ENCODE measurements around the gene IFT57.
A peak's percentile ranks its signal among the peaks of the same experiment; 100 is the strongest.

The IFT57 gene

GRCh38 chr3:108239082-108239481, 16.9 kb upstream of the IFT57 start:
- TF ChIP-seq, protein P1, sequence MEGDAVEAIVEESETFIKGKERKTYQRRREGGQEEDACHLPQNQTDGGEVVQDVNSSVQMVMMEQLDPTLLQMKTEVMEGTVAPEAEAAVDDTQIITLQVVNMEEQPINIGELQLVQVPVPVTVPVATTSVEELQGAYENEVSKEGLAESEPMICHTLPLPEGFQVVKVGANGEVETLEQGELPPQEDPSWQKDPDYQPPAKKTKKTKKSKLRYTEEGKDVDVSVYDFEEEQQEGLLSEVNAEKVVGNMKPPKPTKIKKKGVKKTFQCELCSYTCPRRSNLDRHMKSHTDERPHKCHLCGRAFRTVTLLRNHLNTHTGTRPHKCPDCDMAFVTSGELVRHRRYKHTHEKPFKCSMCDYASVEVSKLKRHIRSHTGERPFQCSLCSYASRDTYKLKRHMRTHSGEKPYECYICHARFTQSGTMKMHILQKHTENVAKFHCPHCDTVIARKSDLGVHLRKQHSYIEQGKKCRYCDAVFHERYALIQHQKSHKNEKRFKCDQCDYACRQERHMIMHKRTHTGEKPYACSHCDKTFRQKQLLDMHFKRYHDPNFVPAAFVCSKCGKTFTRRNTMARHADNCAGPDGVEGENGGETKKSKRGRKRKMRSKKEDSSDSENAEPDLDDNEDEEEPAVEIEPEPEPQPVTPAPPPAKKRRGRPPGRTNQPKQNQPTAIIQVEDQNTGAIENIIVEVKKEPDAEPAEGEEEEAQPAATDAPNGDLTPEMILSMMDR (IDR thresholded peaks at IDR 0.05; ENCODE audit: borderline replicate concordance, extremely low read depth, low read length, poor library complexity, severe bottlenecking), result no peak
- TF ChIP-seq EZH2 (IDR thresholded peaks at IDR 0.05; ENCODE audit: borderline replicate concordance, low read depth, low read length, severe bottlenecking), result no peak
- Histone ChIP-seq H3K36me3 (ENCODE audit: insufficient read depth, low read length) (no peaks in the 10 kb centered on the region), H3K9ac (ENCODE audit: low read depth, low read length) (no peak overlapping the region), H3K4me3 (ENCODE audit: low read depth in 1 of 2, low read length in 2 of 2) (no peak overlapping the region), H2AFZ (ENCODE audit: low read depth, low read length) (no peak overlapping the region), H3K79me2 (ENCODE audit: insufficient read depth, low read length) (no peaks in the 10 kb centered on the region), H3K27ac (ENCODE audit: low read length) (no peak overlapping the region), H3K4me1 (ENCODE audit: insufficient read depth, low read length) (no peaks in the 10 kb centered on the region), H3K4me2 (ENCODE audit: insufficient read depth, low read length) (no peak overlapping the region), H4K20me1 (ENCODE audit: insufficient read depth, low read length) (no peaks in the 10 kb centered on the region), H3K9me3 (ENCODE audit: insufficient read depth, low read length, severe bottlenecking) (no peaks in the 10 kb centered on the region), H3K27me3 (ENCODE audit: insufficient read depth, low read length, poor library complexity) (no peaks in the 10 kb centered on the region)
- 0 out of 3 replicates have a peak, but pooled peaks have one; percentile 29 for ATAC-seq (ENCODE audit: insufficient read depth, low read depth)
- DNase-seq, result no peak

DNA sequence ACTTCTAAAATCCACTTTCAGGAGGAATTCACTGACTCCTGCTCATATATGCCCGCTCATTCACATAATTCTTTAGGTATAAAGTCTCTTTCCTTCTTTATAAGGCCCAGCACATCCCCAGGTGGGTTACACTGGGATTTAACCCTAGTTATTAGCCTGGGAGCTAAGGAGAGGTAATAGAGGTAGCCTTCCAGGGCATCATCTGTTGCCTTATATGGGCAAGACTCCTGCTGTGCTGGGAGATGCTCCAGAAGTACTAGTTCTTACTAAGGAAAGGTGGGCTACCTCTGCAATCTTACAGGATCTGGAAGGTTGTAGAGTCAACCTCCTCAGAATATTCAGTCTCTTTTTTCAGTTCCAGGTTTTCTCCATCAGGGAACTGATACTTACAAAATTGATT, 13.1 kb upstream of the IFT57 start:
- H3K4me2 ChIP-seq (ENCODE audit: insufficient read depth, low read length), result no peak overlapping the region
- no peaks in the 10 kb centered on the region for H3K4me1 ChIP-seq (ENCODE audit: insufficient read depth, low read length)
- H3K9me3 ChIP-seq (ENCODE audit: insufficient read depth, low read length, severe bottlenecking), result no peaks in the 10 kb centered on the region
- no peak for TF ChIP-seq EZH2 (IDR thresholded peaks at IDR 0.05; ENCODE audit: borderline replicate concordance, low read depth, low read length, severe bottlenecking)
- TF ChIP-seq, protein P1 (IDR thresholded peaks at IDR 0.05; ENCODE audit: borderline replicate concordance, extremely low read depth, low read length, poor library complexity, severe bottlenecking), result no peak
- H3K27me3 ChIP-seq (ENCODE audit: insufficient read depth, low read length, poor library complexity), result no peaks in the 10 kb centered on the region
- no peak overlapping the region for H3K9ac ChIP-seq (ENCODE audit: low read depth, low read length)
- no peaks in the 10 kb centered on the region for H4K20me1 ChIP-seq (ENCODE audit: insufficient read depth, low read length)
- H3K79me2 ChIP-seq (ENCODE audit: insufficient read depth, low read length), result no peaks in the 10 kb centered on the region
- no peak for ATAC-seq (ENCODE audit: insufficient read depth, low read depth)
- H3K4me3 ChIP-seq (ENCODE audit: low read depth in 1 of 2, low read length in 2 of 2), result no peak overlapping the region
- H3K36me3 ChIP-seq (ENCODE audit: insufficient read depth, low read length), result no peaks in the 10 kb centered on the region
- H3K27ac ChIP-seq (ENCODE audit: low read length), result no peak overlapping the region
- no peak overlapping the region for H2AFZ ChIP-seq (ENCODE audit: low read depth, low read length)
- no peak for DNase-seq

DNA sequence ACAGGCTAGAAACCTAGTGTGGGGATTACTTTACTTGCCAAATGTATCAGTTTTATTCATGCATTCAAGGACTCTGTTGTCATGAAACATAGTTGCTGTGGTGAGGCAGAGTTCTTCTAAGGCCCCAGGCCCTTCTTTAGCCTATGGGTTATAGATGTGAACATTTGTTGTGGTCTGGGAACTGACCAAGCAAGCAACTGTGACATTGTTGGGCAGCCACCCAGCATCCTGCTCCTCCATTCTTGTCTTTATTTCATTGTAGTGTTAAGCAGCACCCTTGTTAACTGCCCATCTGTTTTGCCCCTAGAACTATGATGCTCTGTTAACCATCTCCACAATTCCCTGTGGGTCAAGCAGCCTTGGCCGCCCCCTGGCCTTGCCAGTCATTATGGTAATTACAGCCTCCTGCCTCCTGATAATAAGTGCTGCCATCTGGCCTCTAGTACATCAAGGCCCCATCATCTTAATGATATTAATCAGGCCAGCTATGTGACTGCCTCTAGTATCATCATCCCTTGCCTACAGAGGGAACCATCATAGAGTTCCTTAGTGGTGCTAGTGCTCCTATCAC, 12.2 kb upstream of the IFT57 start:
- DNase-seq (no peak), ATAC-seq (ENCODE audit: insufficient read depth, low read depth) (no peak)
- no peaks in the 10 kb centered on the region for H4K20me1 ChIP-seq (ENCODE audit: insufficient read depth, low read length)
- H3K9ac ChIP-seq (ENCODE audit: low read depth, low read length), result no peak overlapping the region
- no peak overlapping the region for H2AFZ ChIP-seq (ENCODE audit: low read depth, low read length)
- H3K9me3 ChIP-seq (ENCODE audit: insufficient read depth, low read length, severe bottlenecking), result no peaks in the 10 kb centered on the region
- no peaks in the 10 kb centered on the region for H3K79me2 ChIP-seq (ENCODE audit: insufficient read depth, low read length)
- no peaks in the 10 kb centered on the region for H3K27me3 ChIP-seq (ENCODE audit: insufficient read depth, low read length, poor library complexity)
- no peaks in the 10 kb centered on the region for H3K4me1 ChIP-seq (ENCODE audit: insufficient read depth, low read length)
- no peak overlapping the region for H3K4me3 ChIP-seq (ENCODE audit: low read depth in 1 of 2, low read length in 2 of 2)
- H3K27ac ChIP-seq (ENCODE audit: low read length), result no peak overlapping the region
- H3K4me2 ChIP-seq (ENCODE audit: insufficient read depth, low read length), result no peak overlapping the region
- H3K36me3 ChIP-seq (ENCODE audit: insufficient read depth, low read length), result no peaks in the 10 kb centered on the region
- TF ChIP-seq EZH2 (IDR thresholded peaks at IDR 0.05; ENCODE audit: borderline replicate concordance, low read depth, low read length, severe bottlenecking), result no peak
- TF ChIP-seq, protein P1 (IDR thresholded peaks at IDR 0.05; ENCODE audit: borderline replicate concordance, extremely low read depth, low read length, poor library complexity, severe bottlenecking), result no peak
